ENCODE data around the gene ASXL3. TPM values are rescaled to one million over a fixed set of nuclear protein-coding genes. Genes with fewer than 3 reads are reported as not detected.

Gene ASXL3
- total RNA-seq, 1 donor from 2014 or later, result 4.3 TPM

DNA sequence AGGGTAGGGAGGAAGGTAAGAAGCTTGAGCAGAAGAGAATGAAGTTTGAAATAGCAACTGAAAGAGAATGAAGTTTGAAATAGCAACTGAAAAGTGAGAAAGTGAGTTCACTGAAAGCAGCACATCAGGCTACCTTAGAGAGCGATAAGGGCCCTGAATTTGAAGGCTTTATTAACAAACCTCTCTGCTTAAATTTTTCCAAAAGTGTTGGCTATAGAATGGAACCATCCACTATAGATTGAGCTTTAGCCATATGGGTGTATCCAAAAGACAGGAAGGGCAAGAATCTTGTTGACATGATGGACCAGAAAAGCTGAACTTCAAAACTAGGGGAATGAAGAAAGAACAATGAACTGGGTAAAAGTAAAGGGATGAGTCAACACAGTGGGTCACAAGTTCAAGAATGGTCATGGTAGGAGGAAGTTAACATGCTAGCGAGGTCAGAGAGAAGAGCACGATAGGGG lies 122.5 kb downstream of the ASXL3 start:
- no peak for ATAC-seq
- intact Hi-C loops (cut with micrococcal nuclease), result no loop called here
- no peak for DNase-seq

GRCh38 chr18:33702625-33703024 lies 124.6 kb downstream of the ASXL3 start:
- no peak for DNase-seq

GRCh38 chr18:33706391-33706790 lies 128.4 kb downstream of the ASXL3 start:
- intact Hi-C loops (cut with micrococcal nuclease), result no loop called here
- DNase-seq (no peak), ATAC-seq (no peak)

More at GRCh38 chr18:33702625-33703024, 124.6 kb downstream of the ASXL3 start:
- no peak for ATAC-seq
- intact Hi-C loops (cut with micrococcal nuclease), result no loop called here

DNA sequence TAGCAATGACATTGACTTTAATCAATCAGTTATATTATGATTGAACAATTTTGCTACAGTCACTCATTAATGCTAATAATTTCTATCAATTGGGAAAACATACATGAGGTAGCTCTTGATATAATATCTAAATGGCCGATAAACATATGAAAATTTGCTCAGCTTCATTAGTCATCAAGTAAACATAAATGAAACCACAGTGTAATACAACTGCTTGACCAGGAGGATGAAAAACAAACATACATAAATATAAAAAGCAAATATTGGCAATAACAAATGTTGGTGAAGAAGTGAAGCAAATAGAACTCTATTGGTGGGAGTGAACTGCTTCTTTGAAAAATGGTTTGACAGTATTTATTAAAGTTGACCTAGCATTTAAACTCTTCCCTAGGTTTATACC lies 130.9 kb downstream of the ASXL3 start:
- no peak for ATAC-seq
- no peak for DNase-seq
- intact Hi-C loops (cut with micrococcal nuclease), result no loop called here

DNA sequence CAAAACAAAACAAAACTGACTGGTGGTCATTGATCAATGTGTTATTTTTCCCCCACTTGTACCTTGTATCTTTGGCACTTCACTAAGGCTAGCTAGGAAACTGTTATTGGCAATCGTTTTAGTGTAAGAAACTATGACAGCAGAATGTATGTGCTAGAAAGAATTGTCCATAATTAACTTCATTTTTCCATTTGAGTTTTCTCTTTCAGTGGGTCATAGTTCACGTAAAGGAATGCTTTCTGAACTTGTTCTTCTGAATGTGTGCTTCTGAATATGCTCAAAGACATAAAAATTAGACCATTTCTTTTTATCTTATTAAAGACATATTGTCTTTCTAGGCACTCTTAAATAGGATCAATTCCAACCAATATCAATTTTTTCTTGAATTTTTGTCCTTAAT lies 132.2 kb downstream of the ASXL3 start:
- intact Hi-C loops (cut with micrococcal nuclease), result no loop called here
- no peak for ATAC-seq
- no peak for DNase-seq

DNA sequence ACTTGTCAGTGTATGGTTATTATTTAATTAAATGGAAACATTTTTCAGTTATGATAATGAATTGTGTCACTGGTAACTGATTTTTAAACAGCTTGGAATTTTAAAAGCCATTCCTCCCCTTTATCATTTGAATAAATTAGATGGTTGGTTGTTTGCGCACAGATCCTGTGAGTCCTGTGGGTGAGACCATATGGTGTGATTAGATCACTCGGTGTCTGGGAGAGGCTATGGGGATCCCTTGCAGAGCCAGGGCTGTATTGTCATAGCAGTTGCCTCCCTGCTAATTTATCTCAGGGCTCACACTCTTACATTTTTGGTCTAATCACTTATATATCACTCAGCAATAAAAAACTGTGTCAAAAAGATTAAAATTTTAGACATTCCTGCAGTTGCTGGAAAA lies 133.5 kb downstream of the ASXL3 start:
- ATAC-seq (no peak), DNase-seq (no peak)
- intact Hi-C loops (cut with micrococcal nuclease), result no loop called here

DNA sequence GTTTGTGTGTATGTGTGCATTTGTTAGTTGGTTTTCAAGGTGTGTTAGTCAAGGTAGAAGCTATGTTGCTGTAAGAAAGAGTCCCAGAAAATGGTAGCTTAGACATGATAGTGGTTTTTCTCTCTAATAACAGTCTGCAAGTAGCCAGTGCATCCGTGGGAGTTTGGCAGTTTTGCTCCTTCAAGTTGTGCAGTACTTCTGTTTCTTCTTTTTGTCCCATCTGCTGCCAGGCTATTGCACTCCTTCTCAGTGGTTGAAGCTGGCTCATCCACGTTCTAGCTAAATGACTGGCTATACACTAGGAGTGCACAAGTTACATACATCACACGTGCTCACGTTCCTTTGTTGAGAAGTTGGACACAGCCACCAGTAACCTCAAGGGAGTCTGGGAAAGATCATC lies 134.7 kb downstream of the ASXL3 start:
- intact Hi-C loops (cut with micrococcal nuclease), result no loop called here
- ATAC-seq, result no peak
- DNase-seq, result no peak

DNA sequence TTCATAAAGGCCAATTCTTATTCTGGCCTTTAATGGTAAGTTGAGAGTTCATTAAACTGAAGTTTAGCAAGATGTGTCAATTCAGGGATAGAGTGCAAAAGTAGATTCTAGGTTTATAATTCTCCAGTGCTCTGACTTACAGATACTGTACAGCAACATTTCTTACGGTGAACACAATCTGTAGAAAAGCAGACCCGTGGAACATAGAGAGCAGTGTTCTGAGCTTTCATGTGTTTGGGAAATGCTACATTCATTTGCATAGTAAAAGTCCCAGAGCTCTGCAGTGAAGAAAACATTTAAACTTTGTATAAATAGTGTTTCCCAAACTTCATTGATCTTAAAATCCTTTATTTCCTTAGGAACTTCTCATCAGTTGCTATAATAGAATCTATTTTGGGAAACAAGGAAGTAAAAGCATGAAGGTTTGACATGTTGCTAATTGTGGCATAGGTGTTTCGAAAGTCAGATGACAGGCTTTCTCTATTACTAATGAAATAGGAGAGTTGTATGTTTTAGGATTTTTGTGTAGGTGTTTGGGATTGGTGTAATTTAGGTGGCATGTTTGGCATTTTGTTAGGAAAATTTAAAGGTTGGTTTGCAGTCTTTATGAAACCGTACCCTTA lies 138.2 kb downstream of the ASXL3 start:
- DNase-seq, result no peak
- ATAC-seq, result peak; percentile 46
- intact Hi-C loops (cut with micrococcal nuclease), result no loop called here

DNA sequence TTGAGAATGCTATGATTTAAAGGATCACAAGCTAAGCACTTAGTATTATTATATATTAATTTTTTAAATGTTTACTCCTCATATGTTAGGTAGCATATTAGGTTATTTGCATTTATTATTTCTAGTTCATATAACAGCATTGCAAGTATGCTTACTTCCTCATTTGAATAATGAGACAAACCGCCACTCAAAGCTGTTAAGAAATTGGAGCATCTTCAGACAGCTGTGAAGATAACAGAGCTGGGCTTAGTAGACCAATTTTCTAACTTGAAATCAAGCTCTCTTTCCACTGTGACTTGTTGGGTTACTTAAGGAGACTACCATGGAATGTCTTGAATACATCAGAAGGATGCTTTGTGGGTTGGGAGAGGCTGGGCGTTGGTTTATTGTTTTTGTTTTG lies 139.3 kb downstream of the ASXL3 start:
- ATAC-seq, result no peak
- intact Hi-C loops (cut with micrococcal nuclease), result no loop called here
- DNase-seq, result no peak

GRCh38 chr18:33720133-33720532 lies 142.1 kb downstream of the ASXL3 start:
- DNase-seq, result no peak
- no peak for ATAC-seq
- intact Hi-C loops (cut with micrococcal nuclease), result no loop called here

GRCh38 chr18:33729556-33729955 lies 151.5 kb downstream of the ASXL3 start:
- DNase-seq (no peak), ATAC-seq (no peak)
- intact Hi-C loops (cut with micrococcal nuclease), result no loop called here

DNA sequence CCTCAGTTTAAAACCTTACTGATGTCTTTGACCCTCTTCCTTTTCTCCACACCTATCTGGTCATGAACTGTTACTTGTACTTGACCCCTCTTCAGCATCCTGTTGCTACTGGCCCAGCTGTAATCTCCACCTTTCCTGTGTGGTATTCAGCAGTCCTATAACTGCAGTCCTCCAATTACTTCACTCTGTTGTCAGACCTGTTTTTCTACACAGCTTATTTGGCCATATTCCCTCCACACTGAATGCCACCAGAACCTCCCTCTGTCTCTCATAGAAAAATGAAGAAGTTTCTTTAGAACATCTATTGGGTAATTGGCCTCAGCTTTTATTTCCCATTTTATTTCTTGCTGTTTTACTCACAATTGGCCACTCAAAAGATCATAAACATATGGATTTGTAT lies 155.4 kb downstream of the ASXL3 start:
- ATAC-seq, result no peak
- intact Hi-C loops (cut with micrococcal nuclease), result no loop called here
- no peak for DNase-seq

- ATAC-seq (no peak), DNase-seq (no peak)
- intact Hi-C loops (cut with micrococcal nuclease), result no loop called here
Measured at GRCh38 chr18:33735428-33735827, 157.4 kb downstream of the ASXL3 start.

DNA sequence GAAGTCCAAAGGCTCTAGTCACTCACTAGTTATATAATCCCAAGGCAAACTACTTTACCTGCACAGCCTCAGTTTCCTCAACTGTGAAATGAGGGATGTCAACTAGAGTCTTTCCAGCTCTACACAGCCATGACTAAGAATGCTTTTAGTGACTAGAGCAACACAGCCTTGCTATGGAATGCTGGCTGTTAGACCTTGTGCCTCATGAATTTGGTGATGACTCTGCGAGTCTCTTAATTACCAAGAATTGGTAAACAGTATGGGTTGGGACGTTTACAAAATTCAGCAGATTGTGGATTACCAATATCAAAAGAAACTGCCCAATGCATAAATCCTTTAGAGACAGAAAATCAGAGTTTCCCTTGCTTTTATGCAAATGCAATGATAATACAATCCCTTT lies 163.7 kb downstream of the ASXL3 start:
- DNase-seq (no peak), ATAC-seq (no peak)
- intact Hi-C loops (cut with micrococcal nuclease), result no loop called here

DNA sequence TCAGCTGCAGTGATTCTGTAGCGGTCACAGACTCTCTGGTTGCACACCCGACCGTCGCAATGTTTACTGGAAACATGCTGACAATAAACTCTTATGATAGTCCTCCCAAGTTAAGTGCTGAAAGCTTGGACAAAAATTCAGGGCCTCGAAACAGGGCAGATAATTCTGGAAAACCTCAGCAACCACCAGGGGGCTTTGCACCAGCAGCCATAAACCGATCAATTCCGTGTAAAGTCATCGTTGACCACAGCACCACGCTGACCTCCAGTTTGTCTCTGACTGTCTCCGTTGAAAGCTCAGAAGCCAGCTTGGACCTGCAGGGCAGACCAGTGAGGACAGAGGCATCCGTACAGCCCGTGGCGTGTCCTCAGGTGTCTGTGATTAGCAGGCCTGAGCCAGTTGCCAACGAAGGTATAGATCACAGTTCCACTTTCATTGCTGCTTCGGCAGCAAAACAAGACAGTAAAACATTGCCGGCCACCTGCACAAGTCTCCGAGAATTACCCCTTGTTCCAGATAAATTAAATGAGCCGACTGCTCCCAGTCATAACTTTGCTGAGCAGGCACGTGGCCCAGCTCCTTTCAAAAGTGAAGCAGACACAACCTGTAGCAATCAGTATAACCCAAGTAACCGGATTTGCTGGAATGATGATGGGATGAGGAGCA lies 166.1 kb downstream of the ASXL3 start:
- intact Hi-C loops (cut with micrococcal nuclease), result no loop called here
- DNase-seq (no peak), ATAC-seq (no peak)

DNA sequence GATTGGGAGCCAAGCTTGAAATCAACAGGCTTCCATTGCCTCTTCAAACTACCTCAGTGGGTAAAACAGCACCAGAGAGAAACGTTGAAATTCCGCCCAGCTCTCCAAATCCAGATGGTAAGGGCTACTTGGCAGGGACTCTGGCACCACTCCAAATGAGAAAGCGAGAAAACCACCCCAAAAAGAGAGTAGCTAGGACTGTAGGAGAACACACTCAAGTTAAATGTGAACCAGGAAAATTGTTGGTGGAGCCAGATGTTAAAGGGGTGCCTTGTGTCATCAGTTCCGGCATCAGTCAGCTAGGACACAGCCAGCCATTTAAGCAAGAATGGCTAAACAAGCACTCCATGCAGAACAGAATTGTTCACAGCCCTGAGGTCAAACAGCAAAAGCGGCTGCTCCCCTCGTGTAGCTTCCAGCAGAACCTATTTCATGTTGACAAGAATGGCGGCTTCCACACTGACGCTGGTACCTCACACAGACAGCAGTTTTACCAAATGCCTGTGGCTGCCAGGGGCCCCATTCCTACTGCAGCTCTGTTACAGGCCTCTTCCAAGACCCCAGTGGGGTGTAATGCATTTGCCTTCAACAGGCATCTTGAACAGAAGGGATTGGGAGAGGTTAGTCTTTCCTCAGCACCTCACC lies 167.3 kb downstream of the ASXL3 start:
- intact Hi-C loops (cut with micrococcal nuclease), result no loop called here
- no peak for DNase-seq

GRCh38 chr18:33745871-33746545 lies 168.0 kb downstream of the ASXL3 start:
- ATAC-seq, result no peak
- intact Hi-C loops (cut with micrococcal nuclease), result no loop called here
- DNase-seq, result no peak

More for the DNA sequence above, 167.3 kb downstream of the ASXL3 start:
- ATAC-seq, result no peak

DNA sequence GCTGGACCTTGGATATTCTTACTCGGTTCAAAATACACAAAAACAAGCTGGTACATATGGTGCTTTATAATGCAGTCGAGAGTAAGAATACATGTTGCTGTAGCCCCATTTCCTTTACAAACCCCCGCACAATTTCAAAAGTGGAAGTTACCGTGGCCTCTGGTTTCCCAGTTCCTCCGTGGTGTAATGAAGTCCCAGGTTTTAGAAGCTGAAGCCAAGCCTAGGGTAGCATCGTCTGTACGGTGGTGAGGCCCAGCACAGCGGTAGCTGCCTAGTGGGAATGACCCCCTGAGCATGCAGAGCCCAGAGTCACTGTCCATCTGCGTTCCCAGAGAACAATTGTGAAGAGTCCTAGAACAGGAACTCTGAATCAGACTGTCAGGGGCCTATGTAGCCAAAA lies 171.8 kb downstream of the ASXL3 start:
- ATAC-seq (no peak), DNase-seq (no peak)
- intact Hi-C loops (cut with micrococcal nuclease), result no loop called here

DNA sequence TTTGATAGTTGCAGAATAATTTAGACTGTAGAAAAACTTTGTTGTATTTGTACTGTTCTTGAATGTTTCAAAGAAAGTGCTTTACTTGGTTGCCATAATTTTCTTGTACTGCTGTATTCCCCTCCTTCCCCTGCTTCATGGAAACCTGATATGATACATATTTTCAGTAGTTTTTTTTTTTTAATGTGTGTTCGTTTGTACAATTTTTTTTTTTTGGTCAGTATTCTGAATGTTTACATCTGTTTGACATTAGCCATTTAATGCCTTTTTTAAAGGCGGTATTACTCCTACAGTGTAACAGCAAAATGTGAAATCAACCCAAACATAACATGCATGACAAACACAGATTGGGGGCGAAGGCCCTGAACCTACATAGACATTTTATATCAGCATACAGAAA lies 172.3 kb downstream of the ASXL3 start:
- intact Hi-C loops (cut with micrococcal nuclease), result no loop called here
- ATAC-seq (no peak), DNase-seq (no peak)

GRCh38 chr18:33751613-33752221 lies 173.7 kb downstream of the ASXL3 start:
- DNase-seq (no peak), ATAC-seq (no peak)
- intact Hi-C loops (cut with micrococcal nuclease), result no loop called here
